ENCODE data around the gene TAF4B. TPM values are rescaled to one million over a fixed set of nuclear protein-coding genes. Genes with fewer than 3 reads are reported as not detected.

TAF4B gene
- total and polyA plus RNA-seq, 3 donors from 2014 or later = 11.6 to 57.5 (median 55.9) TPM

- Histone ChIP-seq H3K4me3 (no peak overlapping the region), H3K27me3 (no peaks in the 10 kb centered on the region), H3K36me3 (ENCODE audit: low read depth, missing control alignments) (no peaks in the 10 kb centered on the region), H3K4me1 (no peaks in the 10 kb centered on the region), H3K9me3 (no peaks in the 10 kb centered on the region), H3K27ac (no peak overlapping the region)
- no peak for DNase-seq
- WGBS, 2 donors = 90 to 92% methylated on average over 5 of the region's 5 CpGs
- intact Hi-C loops (cut with DNase I; ENCODE audit: low total_unique reads) = no loop called here
- no peak for TF ChIP-seq CTCF (IDR thresholded peaks at IDR 0.05)
- no peak for TF ChIP-seq POLR2A (IDR thresholded peaks at IDR 0.05)
These were observed 198.9 kb downstream of the TAF4B start for GRCh38 chr18:26425148-26425531.

- WGBS, 2 donors = 43 to 44% methylated on average over 5 of the region's 5 CpGs
These were observed 203.4 kb downstream of the TAF4B start for GRCh38 chr18:26429535-26430226.

GRCh38 chr18:26432651-26433424 lies 206.6 kb downstream of the TAF4B start:
- no peaks in the 10 kb centered on the region for H3K27me3 ChIP-seq
- no peaks in the 10 kb centered on the region for H3K36me3 ChIP-seq (ENCODE audit: low read depth, missing control alignments)
- no peak overlapping the region for H3K4me3 ChIP-seq
- DNase-seq = no peak
- H3K9me3 ChIP-seq = no peaks in the 10 kb centered on the region
- no peaks in the 10 kb centered on the region for H3K4me1 ChIP-seq
- no peak overlapping the region for H3K27ac ChIP-seq
- 89 to 90% methylated on average over 5 of the region's 5 CpGs for WGBS, 2 donors
- intact Hi-C loops (cut with DNase I; ENCODE audit: low total_unique reads) = no loop called here
- no peak for TF ChIP-seq CTCF (IDR thresholded peaks at IDR 0.05)

More at GRCh38 chr18:26429535-26430226, 203.4 kb downstream of the TAF4B start:
- H3K4me1 ChIP-seq = no peaks in the 10 kb centered on the region
- no peaks in the 10 kb centered on the region for H3K36me3 ChIP-seq (ENCODE audit: low read depth, missing control alignments)
- H3K27me3 ChIP-seq = no peaks in the 10 kb centered on the region
- H3K4me3 ChIP-seq = no peak overlapping the region
- DNase-seq = peak; percentile 28
- no peak overlapping the region for H3K27ac ChIP-seq
- H3K9me3 ChIP-seq = no peaks in the 10 kb centered on the region
- intact Hi-C loops (cut with DNase I; ENCODE audit: low total_unique reads) = no loop called here
- TF ChIP-seq POLR2A (IDR thresholded peaks at IDR 0.05) = no peak
- no peak for TF ChIP-seq CTCF (IDR thresholded peaks at IDR 0.05)

GRCh38 chr18:26434887-26435286 lies 208.6 kb downstream of the TAF4B start:
- Histone ChIP-seq H3K36me3 (ENCODE audit: low read depth, missing control alignments) (no peaks in the 10 kb centered on the region), H3K27me3 (no peaks in the 10 kb centered on the region), H3K4me3 (no peak overlapping the region), H3K27ac (no peak overlapping the region), H3K4me1 (no peaks in the 10 kb centered on the region), H3K9me3 (no peaks in the 10 kb centered on the region)
- DNase-seq = no peak
- intact Hi-C loops (cut with DNase I; ENCODE audit: low total_unique reads) = no loop called here
- TF ChIP-seq CTCF (IDR thresholded peaks at IDR 0.05) (no peak), POLR2A (IDR thresholded peaks at IDR 0.05) (no peak)
- 68 to 96% methylated on average over 2 of the region's 2 CpGs for WGBS, 2 donors

All from testis (tissue), 3 donors.